Cerebellar cortex (tissue), 1 donor: Measurements from ENCODE around the gene L3MBTL3.

ENCODE experiments used
- DNase-seq: peaks from one replicate; pipeline ENCODE4 v3.0.0-alpha.2; 2015; ENCODE audit warnings: low spot score

L3MBTL3 gene

GRCh38 chr6:130018292-130018743, at the start of gene L3MBTL3:
Gene L3MBTL3 (plus strand): TSS chr6:130018581. CDS start chr6:130042700, 24,119 bp downstream.
- peak; percentile 77 for DNase-seq

GRCh38 chr6:129969064-129969463, 49.3 kb upstream of the L3MBTL3 start:
- no peak for DNase-seq

- DNase-seq = no peak
These were observed 42.3 kb upstream of the L3MBTL3 start for GRCh38 chr6:129976110-129976509.

GRCh38 chr6:129978148-129978916, 40.0 kb upstream of the L3MBTL3 start:
- DNase-seq = no peak

GRCh38 chr6:129980821-129981220, 37.6 kb upstream of the L3MBTL3 start:
- no peak for DNase-seq

GRCh38 chr6:129981598-129981997, 36.8 kb upstream of the L3MBTL3 start:
- peak; percentile 42 for DNase-seq

GRCh38 chr6:129989396-129989795, 29.0 kb upstream of the L3MBTL3 start:
- DNase-seq = no peak

- no peak for DNase-seq
These were observed 25.5 kb upstream of the L3MBTL3 start for GRCh38 chr6:129992881-129993280.

- DNase-seq = no peak
These were observed 24.0 kb upstream of the L3MBTL3 start for GRCh38 chr6:129994410-129994809.

- no peak for DNase-seq
These were observed 22.0 kb upstream of the L3MBTL3 start for GRCh38 chr6:129996387-129996786.

GRCh38 chr6:130000526-130001421, 17.6 kb upstream of the L3MBTL3 start:
- no peak for DNase-seq

- DNase-seq = no peak
These were observed 10.0 kb upstream of the L3MBTL3 start for GRCh38 chr6:130008236-130008873.

GRCh38 chr6:130009146-130009545, 9.2 kb upstream of the L3MBTL3 start:
- no peak for DNase-seq

GRCh38 chr6:130010387-130010786, 8.0 kb upstream of the L3MBTL3 start:
- no peak for DNase-seq

- no peak for DNase-seq
These were observed 5.7 kb upstream of the L3MBTL3 start for GRCh38 chr6:130012728-130013127.

GRCh38 chr6:130018744-130019325, 454 bp downstream of the L3MBTL3 start:
- no peak for DNase-seq

- DNase-seq = peak; percentile 55
These were observed 1.1 kb downstream of the L3MBTL3 start for GRCh38 chr6:130019326-130020072.

GRCh38 chr6:130020073-130020906, 1.9 kb downstream of the L3MBTL3 start:
- DNase-seq = peak; percentile 55

- DNase-seq = peak; percentile 90
These were observed 2.7 kb downstream of the L3MBTL3 start for GRCh38 chr6:130020907-130021629.

GRCh38 chr6:130026859-130027258, 8.5 kb downstream of the L3MBTL3 start:
- no peak for DNase-seq
